Psoas muscle (tissue), 8 donors: Measurements from ENCODE around the gene CCDC144A. TPM values are rescaled to one million over a fixed set of nuclear protein-coding genes. Genes with fewer than 3 reads are reported as not detected.
A peak's percentile ranks its signal among the peaks of the same experiment; 100 is the strongest.
"Not testable (repeated sequence)": the region's sequence is repeated elsewhere in the genome, so short reads cannot be mapped to it uniquely, and the experiment has no call there.

Experiments
- ATAC-seq, 4 donors: fragments of 200-7000 bp; cut with Tn5 transposase; one replicate each; pipeline ENCODE4 v1.9.1; 2020; ENCODE audit warnings: moderate library complexity in 3 of 4, mild to moderate bottlenecking in 2 of 4
- DNase-seq, 2 donors: peaks; one replicate each; pipeline ENCODE4 v3.0.0-alpha.2; 2020
- H3K27ac ChIP-seq: fragments of 200-600 bp; one replicate; pipeline ENCODE4 v1.8.0; 2022
- H3K27me3 ChIP-seq, 3 donors: fragments of 200-600 bp in 1 of 3; one replicate each; pipeline versions ENCODE4 v1.6.1 to v1.8.0; 2013 to 2022; ENCODE audit warnings: low read length in 2 of 3, mild to moderate bottlenecking in 2 of 3, moderate library complexity in 1 of 3; ENCODE audit not compliant: insufficient read depth in 3 of 3
- H3K36me3 ChIP-seq, 2 donors: fragments of 200-600 bp in 1 of 2; one replicate each; pipeline versions ENCODE4 v1.6.1 to v1.8.0; 2013 to 2022; ENCODE audit warnings: low read depth in 1 of 2, mild to moderate bottlenecking in 1 of 2, moderate library complexity in 1 of 2; ENCODE audit not compliant: insufficient read depth in 1 of 2
- H3K4me1 ChIP-seq: fragments of 200-600 bp; one replicate; pipeline ENCODE4 v1.8.0; 2022
- H3K4me3 ChIP-seq: fragments of 200-600 bp; one replicate; pipeline ENCODE4 v1.8.0; 2022; ENCODE audit warnings: mild to moderate bottlenecking
- H3K9me3 ChIP-seq: fragments of 200-600 bp; one replicate; pipeline ENCODE4 v1.8.0; 2022
- CTCF ChIP-seq: fragments of 200-600 bp; IDR thresholded peaks from one replicate; pipeline ENCODE4 v1.8.0; 2022; ENCODE audit warnings: antibody characterized with exemption
- WGBS, 3 donors: extraction: QIAGEN DNeasy Blood & Tissue Kit; methylation state at CpG; one replicate each; pipeline versions ENCODE4 v1.1.6 to v1.1.7; 2013; 5-methylcytosine and 5-hydroxymethylcytosine counted together
- intact Hi-C, 2 donors: fragments of 100-400 bp; cut with DNase I; formaldehyde crosslinking; loops; one replicate each; pipeline versions ENCODE4 v1.11.0 to v1.14.2; 2022
- polyA plus RNA-seq, 3 donors: library from polyadenylated mRNA; stranded (reverse); fragments of 200-250 nt; gene quantifications; one replicate each; pipeline ENCODE4 v1.2.3, GENCODE V29; 2013
- total RNA-seq, 4 donors: library from RNA; stranded (reverse); fragmentation: NEBNext Ultra II Directional in 2 of 4; extraction: Animal tissue kit (Norgen Biotek cat#: 25700) in 2 of 4; gene quantifications; one replicate each; pipeline versions ENCODE4 v1.2.1 to v1.2.4, GENCODE V29; 2021 to 2023
- donor health status: healthy with polysubstance abuse.
- donor health status: DM: no; HTN: no; CAD: no; lungs with moderate emphysema.
- donor health status: Bipolar disorder and iron deficiency.
- donor health status: healthy.
- donor health status: DM: yes; HTN: yes; CAD: no.
- donor health status: DM: no; HTN: no; CAD: no.
- donor health status: DM: no; HTN: no; CAD: no.
- donor health status: DM: yes; HTN: yes; CAD: no.

Gene CCDC144A
- total and polyA plus RNA-seq, 7 donors = 0.05 to 1.5 (median 0.20) TPM

GRCh38 chr17:16676676-16677268 is 13.3 kb upstream of the CCDC144A start:
- Histone ChIP-seq H3K27ac (no peak overlapping the region), H3K27me3 (peaks cover 0 to 3% (median 2%) of the 10 kb centered on the region in 3 donors), H3K9me3 (no peaks in the 10 kb centered on the region), H3K36me3 (no peaks in the 10 kb centered on the region), H3K4me1 (no peaks in the 10 kb centered on the region), H3K4me3 (no peak overlapping the region)
- no peak for TF ChIP-seq CTCF
- intact Hi-C loops = no loop called here
- DNase-seq (no peak), ATAC-seq (no peak)
- 79 to 87% (median 81%) methylated on average over 6 of the region's 6 CpGs for WGBS, 3 donors

- H3K4me1 ChIP-seq, H3K4me3 ChIP-seq, ATAC-seq, H3K27ac ChIP-seq, intact Hi-C loops, H3K9me3 ChIP-seq, H3K36me3 ChIP-seq, DNase-seq: not testable (repeated sequence)
- WGBS, 3 donors = 27 to 33% (median 31%) methylated on average over 44 of the region's 44 CpGs
- H3K27me3 ChIP-seq = peaks cover 0 to 13% (median 0%) of the 10 kb centered on the region in 3 donors
Observed at GRCh38 chr17:16683290-16684138, 6.5 kb upstream of the CCDC144A start.

DNA sequence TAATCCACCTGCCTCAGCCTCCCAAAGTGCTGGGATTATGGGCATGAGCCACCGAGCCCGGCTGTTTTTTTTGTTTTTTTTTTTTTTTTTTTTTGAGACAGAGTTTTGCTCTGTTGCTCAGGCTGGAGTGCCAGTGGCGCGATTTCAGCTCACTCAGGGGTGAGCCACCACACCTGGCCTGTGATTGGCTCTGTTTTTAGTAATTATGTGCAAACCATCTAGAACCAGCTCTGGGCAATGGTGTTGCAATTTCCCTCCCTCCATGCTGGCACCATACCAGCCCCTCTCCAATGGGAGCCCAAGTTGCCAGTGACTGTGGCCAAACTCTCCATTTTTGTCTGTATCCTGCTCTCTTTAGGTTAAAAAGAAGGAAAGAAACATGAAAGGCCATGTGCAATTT is 4.0 kb upstream of the CCDC144A start:
- H3K27ac ChIP-seq, H3K9me3 ChIP-seq, H3K4me1 ChIP-seq, ATAC-seq, H3K36me3 ChIP-seq, DNase-seq, intact Hi-C loops, H3K4me3 ChIP-seq: not testable (repeated sequence)
- WGBS, 3 donors = 83 to 92% (median 87%) methylated on average over 3 to 4 of the region's 4 CpGs
- H3K27me3 ChIP-seq = peaks cover 0 to 13% (median 0%) of the 10 kb centered on the region in 3 donors

GRCh38 chr17:16687151-16687550 is 2.9 kb upstream of the CCDC144A start:
- H3K36me3 ChIP-seq, ATAC-seq, H3K4me1 ChIP-seq, H3K9me3 ChIP-seq, H3K27ac ChIP-seq, DNase-seq, intact Hi-C loops, H3K4me3 ChIP-seq: not testable (repeated sequence)
- 55 to 61% (median 57%) methylated on average over 5 of the region's 5 CpGs for WGBS, 3 donors
- H3K27me3 ChIP-seq = peaks cover 0 to 10% (median 0%) of the 10 kb centered on the region in 3 donors

DNA sequence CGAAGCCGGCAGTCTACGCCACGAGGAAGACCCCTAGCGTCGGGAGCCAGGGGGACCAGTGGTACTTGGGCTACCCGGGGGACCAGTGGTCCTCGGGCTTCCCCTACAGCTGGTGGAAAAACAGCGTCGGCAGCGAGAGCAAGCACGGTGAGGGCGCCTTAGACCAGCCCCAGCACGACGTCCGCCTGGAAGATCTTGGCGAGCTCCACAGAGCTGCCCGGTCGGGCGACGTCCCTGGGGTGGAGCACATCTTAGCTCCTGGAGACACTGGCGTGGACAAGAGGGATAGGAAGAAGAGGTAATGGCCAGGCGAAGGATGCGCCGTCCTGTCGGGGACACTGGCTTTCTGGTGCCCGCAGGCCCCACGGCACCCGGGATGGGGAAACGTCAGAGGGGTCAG is 406 bp downstream of the CCDC144A start:
- 66 to 93% (median 90%) methylated on average over 19 to 30 of the region's 30 CpGs for WGBS, 3 donors
- DNase-seq, H3K27me3 ChIP-seq, H3K9me3 ChIP-seq, H3K4me3 ChIP-seq, intact Hi-C loops, H3K36me3 ChIP-seq, H3K27ac ChIP-seq, H3K4me1 ChIP-seq: not testable (repeated sequence)
- peak in 1 of 4 donors; percentile 37 for ATAC-seq

DNA sequence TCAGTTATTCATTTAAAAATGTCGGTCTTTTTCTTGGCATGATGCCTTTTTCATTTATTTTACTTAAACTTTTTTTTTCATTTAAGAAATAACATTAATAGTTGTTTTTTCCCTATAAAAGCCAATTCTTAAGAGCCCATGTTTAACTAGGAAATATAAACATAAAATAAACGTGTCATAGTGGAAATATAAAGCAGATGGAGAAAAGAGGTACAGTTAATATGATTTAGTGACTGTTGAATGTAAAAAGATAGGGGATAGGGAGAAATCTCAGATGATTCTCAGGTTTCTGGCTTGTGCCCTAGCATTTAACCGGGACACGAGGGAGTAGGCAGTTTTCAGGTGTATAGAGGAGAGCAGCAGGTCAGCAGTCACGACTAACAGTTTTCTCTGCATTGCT is 7.6 kb downstream of the CCDC144A start:
- H3K9me3 ChIP-seq, H3K27me3 ChIP-seq, H3K4me1 ChIP-seq, H3K4me3 ChIP-seq, H3K36me3 ChIP-seq, DNase-seq, H3K27ac ChIP-seq, ATAC-seq, intact Hi-C loops: not testable (repeated sequence)
- WGBS, 3 donors = 32 to 48% (median 46%) methylated on average over 5 of the region's 5 CpGs

GRCh38 chr17:16745492-16746203 is 55.6 kb downstream of the CCDC144A start:
- H3K4me1 ChIP-seq, H3K27ac ChIP-seq, intact Hi-C loops, H3K9me3 ChIP-seq, H3K36me3 ChIP-seq, DNase-seq, ATAC-seq, H3K4me3 ChIP-seq: not testable (repeated sequence)
- WGBS, 3 donors = 4 to 15% (median 6%) methylated on average over 19 to 21 of the region's 25 CpGs
- H3K27me3 ChIP-seq = peaks cover 0 to 15% (median 3%) of the 10 kb centered on the region in 3 donors

- H3K36me3 ChIP-seq, H3K27ac ChIP-seq, intact Hi-C loops: not testable (repeated sequence)
Observed at GRCh38 chr17:16746571-16746970, 56.5 kb downstream of the CCDC144A start.

DNA sequence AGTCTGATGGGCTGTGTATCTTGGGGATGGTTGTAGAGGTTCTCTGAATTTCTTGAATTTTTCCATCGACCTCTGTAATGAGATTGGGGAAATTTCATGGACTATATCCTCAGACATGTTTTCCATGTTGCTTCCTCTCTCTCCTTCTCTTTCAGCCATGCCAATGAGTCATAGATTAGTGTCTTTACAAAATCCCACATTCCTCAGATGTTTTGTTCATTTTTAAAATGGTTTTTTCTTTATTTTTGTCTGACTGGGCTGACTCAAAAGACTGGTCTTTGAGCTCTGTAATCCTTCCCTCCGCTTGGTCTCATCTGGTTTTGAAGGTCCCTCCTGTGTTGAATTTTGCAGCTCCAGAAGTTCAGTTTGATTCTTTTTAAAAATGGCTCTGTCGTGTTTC is 60.5 kb downstream of the CCDC144A start:
- H3K9me3 ChIP-seq, ATAC-seq, DNase-seq, H3K27ac ChIP-seq, H3K4me1 ChIP-seq, intact Hi-C loops, H3K4me3 ChIP-seq, H3K36me3 ChIP-seq, H3K27me3 ChIP-seq: not testable (repeated sequence)
- WGBS, 3 donors = 23 to 65% (median 31%) methylated on average over 2 to 3 of the region's 3 CpGs

More at GRCh38 chr17:16746571-16746970, 56.5 kb downstream of the CCDC144A start:
- ATAC-seq = peak; percentile 68 to 80 (median 69)
- not testable (repeated sequence) for H3K4me3 ChIP-seq, DNase-seq, H3K9me3 ChIP-seq, H3K4me1 ChIP-seq
- H3K27me3 ChIP-seq = peaks cover 0 to 15% (median 3%) of the 10 kb centered on the region in 3 donors
- WGBS, 3 donors = 5 to 15% (median 6%) methylated on average over 7 to 24 of the region's 24 CpGs
